Prostate gland (tissue), 2 donors: Measurements from ENCODE around the gene SWAP70.

Experiments used
- POLR2A ChIP-seq: fragments of 450-650 bp; IDR thresholded peaks from one replicate; pipeline ENCODE4 v1.6.1; 2016; ENCODE audit warnings: antibody characterized with exemption, mild to moderate bottlenecking
- TF ChIP-seq, protein P1 (sequence below), 4 experiments: fragments of 200-600 bp in 2 of 4; fragments of 450-650 bp in 2 of 4; sonication (generic) in 2 of 4; IDR thresholded peaks; 1 replicate in 3 of 4; 2 replicates in 1 of 4; pipeline ENCODE4 v1.5.1; 2016 to 2019; ENCODE audit warnings: antibody characterized with exemption in 4 of 4, mild to moderate bottlenecking in 2 of 4, moderate library complexity in 2 of 4

DNA sequence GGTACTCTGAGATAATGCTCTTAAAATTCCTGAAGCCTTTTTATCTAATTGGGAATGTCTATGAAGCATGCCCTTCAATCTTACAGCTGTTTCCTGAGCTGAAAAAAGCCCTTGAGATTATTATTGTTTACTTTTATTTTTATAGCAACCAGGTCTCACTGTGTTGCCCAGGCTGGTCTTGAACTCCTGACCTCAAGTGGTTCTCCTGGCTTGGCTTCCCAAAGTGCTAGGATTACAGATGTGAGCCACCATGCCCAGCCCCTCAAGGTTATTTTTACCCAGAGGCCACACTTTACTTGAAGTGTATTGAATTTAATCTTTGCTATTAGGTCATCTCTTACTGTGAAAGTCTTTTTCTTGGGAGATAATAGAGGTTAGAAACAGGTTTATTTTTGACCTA lies 7.0 kb upstream of the SWAP70 start:
- TF ChIP-seq, protein P1, sequence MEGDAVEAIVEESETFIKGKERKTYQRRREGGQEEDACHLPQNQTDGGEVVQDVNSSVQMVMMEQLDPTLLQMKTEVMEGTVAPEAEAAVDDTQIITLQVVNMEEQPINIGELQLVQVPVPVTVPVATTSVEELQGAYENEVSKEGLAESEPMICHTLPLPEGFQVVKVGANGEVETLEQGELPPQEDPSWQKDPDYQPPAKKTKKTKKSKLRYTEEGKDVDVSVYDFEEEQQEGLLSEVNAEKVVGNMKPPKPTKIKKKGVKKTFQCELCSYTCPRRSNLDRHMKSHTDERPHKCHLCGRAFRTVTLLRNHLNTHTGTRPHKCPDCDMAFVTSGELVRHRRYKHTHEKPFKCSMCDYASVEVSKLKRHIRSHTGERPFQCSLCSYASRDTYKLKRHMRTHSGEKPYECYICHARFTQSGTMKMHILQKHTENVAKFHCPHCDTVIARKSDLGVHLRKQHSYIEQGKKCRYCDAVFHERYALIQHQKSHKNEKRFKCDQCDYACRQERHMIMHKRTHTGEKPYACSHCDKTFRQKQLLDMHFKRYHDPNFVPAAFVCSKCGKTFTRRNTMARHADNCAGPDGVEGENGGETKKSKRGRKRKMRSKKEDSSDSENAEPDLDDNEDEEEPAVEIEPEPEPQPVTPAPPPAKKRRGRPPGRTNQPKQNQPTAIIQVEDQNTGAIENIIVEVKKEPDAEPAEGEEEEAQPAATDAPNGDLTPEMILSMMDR (IDR thresholded peaks at IDR 0.05), result no peak
- TF ChIP-seq POLR2A, result no peak
